A549 (cell line): ENCODE results near the gene SRSF8. TPM values are rescaled to one million over a fixed set of nuclear protein-coding genes. Genes with fewer than 3 reads are reported as not detected.
A peak's percentile ranks its signal among the peaks of the same experiment; 100 is the strongest.
"Not testable (repeated sequence)": the region's sequence is repeated elsewhere in the genome, so short reads cannot be mapped to it uniquely, and the experiment has no call there.

Experiments used
- ATAC-seq, 2 experiments: fragments of 200-7000 bp in 1 of 2; fragments of >200 bp in 1 of 2; cut with Nextera tagmentation in 1 of 2; cut with Tn5 transposase in 1 of 2; 3 replicates each; pipeline versions ENCODE4 v1.8.0 to v1.9.1; 2018 to 2020; ENCODE audit warnings: mild to moderate bottlenecking in 1 of 2, moderate library complexity in 1 of 2
- CTCF ChIA-PET: fragments of 300-600 bp; sonication (Branson Sonifier 250); formaldehyde crosslinking; extraction: SDS; loops from one replicate; lab custom pipeline; 2021; ENCODE audit warnings: antibody characterized with exemption, inconsistent platforms; lab: Yijun Ruan, JAX
- POLR2A ChIA-PET: fragments of 350-600 bp; formaldehyde crosslinking; extraction: SDS; loops from one replicate; lab custom pipeline; 2021; ENCODE audit warnings: antibody characterized with exemption, inconsistent platforms; lab: Yijun Ruan, JAX
- DNase-seq, 2 experiments: peaks; one replicate each; pipeline versions ENCODE4 v3.0.0 to v3.0.0-alpha.2; 2011 to 2016; ENCODE audit warnings: low read depth in 1 of 2, low spot score in 1 of 2
- FAIRE-seq: peaks from 2 replicates; lab custom pipeline; 2011; peaks lifted over from hg19 to GRCh38; lab: Jason Lieb, UNC
- H3K27ac ChIP-seq, 2 experiments: fragments of >200 bp; sonication (Bioruptor Twin); formaldehyde crosslinking; 3 replicates each; pipeline ENCODE4 v1.5.1; 2016 to 2017
- H3K4me1 ChIP-seq: fragments of >200 bp; sonication (Bioruptor Twin); formaldehyde crosslinking; 3 replicates; pipeline ENCODE4 v1.6.1; 2016
- H3K4me2 ChIP-seq: fragments of >200 bp; sonication (Bioruptor Twin); formaldehyde crosslinking; 3 replicates; pipeline ENCODE4 v1.6.1; 2016
- H3K4me3 ChIP-seq: fragments of >200 bp; sonication (Bioruptor Twin); formaldehyde crosslinking; 3 replicates; pipeline ENCODE4 v1.5.1; 2016
- H3K9me3 ChIP-seq: fragments of >200 bp; sonication (Bioruptor Twin); formaldehyde crosslinking; 3 replicates; pipeline ENCODE4 v1.6.1; 2016
- BHLHE40 ChIP-seq: IDR thresholded peaks from 2 replicates; pipeline ENCODE4 v1.6.1; 2012; ENCODE audit warnings: low read depth, low read length, inconsistent platforms
- CBX2 ChIP-seq: fragments of 200-600 bp; sonication (generic); IDR thresholded peaks from 2 replicates; pipeline ENCODE4 v1.6.1; 2016; ENCODE audit warnings: low read depth, mild to moderate bottlenecking, borderline replicate concordance
- FOSL2 ChIP-seq, 2 experiments: fragments of 450-650 bp in 1 of 2; fragments of >200 bp in 1 of 2; sonication (Bioruptor Twin) in 1 of 2; formaldehyde crosslinking; IDR thresholded peaks; 2 replicates each; pipeline versions ENCODE4 v1.5.0 to v1.6.1; 2016 to 2020; ENCODE audit warnings: mild to moderate bottlenecking in 1 of 2, moderate library complexity in 1 of 2
- HEYL ChIP-seq: fragments of 250-450 bp; sonication (Bioruptor Pico); IDR thresholded peaks from 2 replicates; pipeline ENCODE4 v1.8.0; 2021; ENCODE audit warnings: mild to moderate bottlenecking, moderate library complexity
- HOXB5 ChIP-seq: fragments of 250-450 bp; sonication (Bioruptor Pico); IDR thresholded peaks from 2 replicates; pipeline ENCODE4 v1.5.0; 2020; ENCODE audit warnings: mild to moderate bottlenecking, moderate library complexity
- MAFK ChIP-seq: fragments of 450-650 bp; IDR thresholded peaks from 2 replicates; pipeline ENCODE4 v1.6.1; 2014; ENCODE audit not compliant: partially characterized antibody
- MAZ ChIP-seq: fragments of 150-350 bp; IDR thresholded peaks from 2 replicates; pipeline ENCODE4 v1.6.1; 2014; ENCODE audit warnings: antibody characterized with exemption, low read depth, low read length, borderline replicate concordance
- MYC ChIP-seq: IDR thresholded peaks from 2 replicates; pipeline ENCODE4 v1.6.1; 2012; ENCODE audit warnings: mild to moderate bottlenecking, inconsistent platforms, low read length, improper control_type of control experiment, borderline replicate concordance
- NFE2L2 ChIP-seq: fragments of 150-350 bp; conservative IDR thresholded peaks from 2 replicates; pipeline ENCODE4 v1.6.1; 2014; ENCODE audit warnings: low read length
- PHF8 ChIP-seq: fragments of 200-600 bp; sonication (generic); IDR thresholded peaks from 2 replicates; pipeline ENCODE4 v1.6.1; 2016; ENCODE audit warnings: low read depth, mild to moderate bottlenecking, antibody characterized with exemption, moderate library complexity, borderline replicate concordance
- POLR2A ChIP-seq: IDR thresholded peaks from 2 replicates; pipeline ENCODE4 v1.6.1; 2012; ENCODE audit warnings: mild to moderate bottlenecking, low read length
- RFX5 ChIP-seq: fragments of 450-650 bp; IDR thresholded peaks from 2 replicates; pipeline ENCODE4 v1.7.1; 2014; ENCODE audit warnings: antibody characterized with exemption, mild to moderate bottlenecking, moderate library complexity
- RNF2 ChIP-seq: fragments of 200-600 bp; sonication (generic); IDR thresholded peaks from 2 replicates; pipeline ENCODE4 v1.6.1; 2016; ENCODE audit warnings: low read depth, mild to moderate bottlenecking, antibody characterized with exemption, moderate library complexity, borderline replicate concordance
- SMC3 ChIP-seq: fragments of >200 bp; sonication (Bioruptor Twin); formaldehyde crosslinking; IDR thresholded peaks from 3 replicates; pipeline ENCODE4 v1.6.1; 2018; ENCODE audit warnings: inconsistent platforms
- TP53 ChIP-seq: fragments of 250-450 bp; sonication (Bioruptor Pico); IDR thresholded peaks from 2 replicates; pipeline ENCODE4 v1.5.0; 2021; ENCODE audit warnings: mild to moderate bottlenecking, moderate library complexity
- ZFP36 ChIP-seq: fragments of 450-650 bp; IDR thresholded peaks from 2 replicates; pipeline ENCODE4 v1.6.1; 2014; ENCODE audit warnings: borderline replicate concordance; ENCODE audit not compliant: partially characterized antibody
- ZNF302 ChIP-seq: fragments of 250-450 bp; sonication (Bioruptor Pico); IDR thresholded peaks from 2 replicates; pipeline ENCODE4 v1.9.0; 2021; ENCODE audit warnings: inconsistent platforms, mild to moderate bottlenecking, moderate library complexity
- ZSCAN20 ChIP-seq: fragments of 250-450 bp; sonication (Bioruptor Pico); IDR thresholded peaks from 2 replicates; pipeline ENCODE4 v1.8.0; 2022; ENCODE audit warnings: mild to moderate bottlenecking, moderate library complexity
- WGBS: methylation state at CpG from one replicate; pipeline ENCODE4 v1.1.6; 2017; ENCODE audit errors: missing lambda C conversion rate; 5-methylcytosine and 5-hydroxymethylcytosine counted together
- polyA plus RNA-seq, 4 experiments: library from polyadenylated mRNA; depleted of rRNA in 3 of 4; stranded (reverse); fragments of >200 nt; fragmentation: RNase III in 1 of 4; extraction: RNeasy Plus Mini Kit Qiagen cat#74134 plus additional on column Dnase treatment in 1 of 4; gene quantifications; 2 replicates in 3 of 4; 3 replicates in 1 of 4; pipeline ENCODE4 v1.2.3, GENCODE V29; 2011 to 2017
- TF ChIP-seq, protein P1 (sequence below): IDR thresholded peaks from 2 replicates; pipeline ENCODE4 v1.6.1; 2012
- TF ChIP-seq, protein P2 (sequence below): fragments of 250-450 bp; sonication (Bioruptor Pico); IDR thresholded peaks from 2 replicates; pipeline ENCODE4 v1.5.0; 2021; ENCODE audit warnings: mild to moderate bottlenecking, moderate library complexity, borderline replicate concordance
- TF ChIP-seq, protein P3 (sequence below): fragments of >200 bp; sonication (Bioruptor Twin); formaldehyde crosslinking; IDR thresholded peaks from 3 replicates; pipeline ENCODE4 v1.5.1; 2016
- TF ChIP-seq, protein P4 (sequence below): fragments of >200 bp; sonication (Bioruptor Twin); formaldehyde crosslinking; IDR thresholded peaks from 3 replicates; pipeline ENCODE4 v1.6.1; 2016
- TF ChIP-seq, protein P5 (sequence below): IDR thresholded peaks from 2 replicates; pipeline ENCODE4 v1.6.1; 2012; ENCODE audit warnings: low read depth, borderline replicate concordance
- TF ChIP-seq, protein P6 (sequence below): IDR thresholded peaks from 2 replicates; pipeline ENCODE4 v1.6.1; 2012

SRSF8 gene
- polyA plus RNA-seq, 2 of the 4 experiments (the other 2 are of a cell fraction) = 15.1 to 30.2 TPM

DNA sequence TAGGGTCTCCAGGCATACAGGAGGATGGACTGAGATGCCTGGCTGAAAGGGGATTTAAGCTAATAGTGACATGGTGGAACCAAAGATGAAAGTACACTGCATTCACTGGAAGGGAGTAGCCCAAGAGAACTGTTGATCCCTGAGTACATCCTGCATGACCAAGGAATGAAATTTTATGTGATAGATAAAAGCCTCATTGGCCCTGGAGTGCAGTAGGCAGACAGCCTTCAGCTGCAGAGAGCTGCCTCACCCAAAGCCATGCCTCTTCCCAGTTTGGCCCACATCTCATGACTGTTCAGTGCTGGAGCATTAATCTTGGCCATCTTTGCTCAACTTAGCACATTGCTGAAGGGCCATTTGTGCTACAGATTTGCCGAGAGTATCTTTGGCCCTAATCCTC is 33.7 kb upstream of the SRSF8 start:
- no peak for DNase-seq
- CTCF ChIA-PET = no interaction called here
- H3K27ac ChIP-seq = no peak overlapping the region
- POLR2A ChIA-PET = interaction anchor here (0.6 kb wide), 1 partner anchor 34 kb away, joined by 3 read pairs; no protein-coding TSS in a partner anchor
- H3K4me1 ChIP-seq = no peaks in the 10 kb centered on the region
- TF ChIP-seq CBX2 (no peak), POLR2A (no peak), ZFP36 (no peak), HEYL (CRISPR knock-in tag) (no peak), SMC3 (no peak)
- TF ChIP-seq, protein P1, sequence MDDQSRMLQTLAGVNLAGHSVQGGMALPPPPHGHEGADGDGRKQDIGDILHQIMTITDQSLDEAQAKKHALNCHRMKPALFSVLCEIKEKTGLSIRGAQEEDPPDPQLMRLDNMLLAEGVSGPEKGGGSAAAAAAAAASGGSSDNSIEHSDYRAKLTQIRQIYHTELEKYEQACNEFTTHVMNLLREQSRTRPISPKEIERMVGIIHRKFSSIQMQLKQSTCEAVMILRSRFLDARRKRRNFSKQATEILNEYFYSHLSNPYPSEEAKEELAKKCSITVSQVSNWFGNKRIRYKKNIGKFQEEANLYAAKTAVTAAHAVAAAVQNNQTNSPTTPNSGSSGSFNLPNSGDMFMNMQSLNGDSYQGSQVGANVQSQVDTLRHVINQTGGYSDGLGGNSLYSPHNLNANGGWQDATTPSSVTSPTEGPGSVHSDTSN = no peak
- TF ChIP-seq, protein P2, sequence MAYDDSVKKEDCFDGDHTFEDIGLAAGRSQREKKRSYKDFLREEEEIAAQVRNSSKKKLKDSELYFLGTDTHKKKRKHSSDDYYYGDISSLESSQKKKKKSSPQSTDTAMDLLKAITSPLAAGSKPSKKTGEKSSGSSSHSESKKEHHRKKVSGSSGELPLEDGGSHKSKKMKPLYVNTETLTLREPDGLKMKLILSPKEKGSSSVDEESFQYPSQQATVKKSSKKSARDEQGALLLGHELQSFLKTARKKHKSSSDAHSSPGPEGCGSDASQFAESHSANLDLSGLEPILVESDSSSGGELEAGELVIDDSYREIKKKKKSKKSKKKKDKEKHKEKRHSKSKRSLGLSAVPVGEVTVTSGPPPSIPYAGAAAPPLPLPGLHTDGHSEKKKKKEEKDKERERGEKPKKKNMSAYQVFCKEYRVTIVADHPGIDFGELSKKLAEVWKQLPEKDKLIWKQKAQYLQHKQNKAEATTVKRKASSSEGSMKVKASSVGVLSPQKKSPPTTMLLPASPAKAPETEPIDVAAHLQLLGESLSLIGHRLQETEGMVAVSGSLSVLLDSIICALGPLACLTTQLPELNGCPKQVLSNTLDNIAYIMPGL = no peak
- TF ChIP-seq, protein P3, sequence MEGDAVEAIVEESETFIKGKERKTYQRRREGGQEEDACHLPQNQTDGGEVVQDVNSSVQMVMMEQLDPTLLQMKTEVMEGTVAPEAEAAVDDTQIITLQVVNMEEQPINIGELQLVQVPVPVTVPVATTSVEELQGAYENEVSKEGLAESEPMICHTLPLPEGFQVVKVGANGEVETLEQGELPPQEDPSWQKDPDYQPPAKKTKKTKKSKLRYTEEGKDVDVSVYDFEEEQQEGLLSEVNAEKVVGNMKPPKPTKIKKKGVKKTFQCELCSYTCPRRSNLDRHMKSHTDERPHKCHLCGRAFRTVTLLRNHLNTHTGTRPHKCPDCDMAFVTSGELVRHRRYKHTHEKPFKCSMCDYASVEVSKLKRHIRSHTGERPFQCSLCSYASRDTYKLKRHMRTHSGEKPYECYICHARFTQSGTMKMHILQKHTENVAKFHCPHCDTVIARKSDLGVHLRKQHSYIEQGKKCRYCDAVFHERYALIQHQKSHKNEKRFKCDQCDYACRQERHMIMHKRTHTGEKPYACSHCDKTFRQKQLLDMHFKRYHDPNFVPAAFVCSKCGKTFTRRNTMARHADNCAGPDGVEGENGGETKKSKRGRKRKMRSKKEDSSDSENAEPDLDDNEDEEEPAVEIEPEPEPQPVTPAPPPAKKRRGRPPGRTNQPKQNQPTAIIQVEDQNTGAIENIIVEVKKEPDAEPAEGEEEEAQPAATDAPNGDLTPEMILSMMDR = no peak
- H3K4me2 ChIP-seq = no peak overlapping the region
- WGBS = 86% methylated on average over 1 of the region's 1 CpG
- no peak; a peak in 1 of 6 replicates for ATAC-seq
- no peak for FAIRE-seq
- no peaks in the 10 kb centered on the region for H3K9me3 ChIP-seq
- no peak overlapping the region for H3K4me3 ChIP-seq

DNA sequence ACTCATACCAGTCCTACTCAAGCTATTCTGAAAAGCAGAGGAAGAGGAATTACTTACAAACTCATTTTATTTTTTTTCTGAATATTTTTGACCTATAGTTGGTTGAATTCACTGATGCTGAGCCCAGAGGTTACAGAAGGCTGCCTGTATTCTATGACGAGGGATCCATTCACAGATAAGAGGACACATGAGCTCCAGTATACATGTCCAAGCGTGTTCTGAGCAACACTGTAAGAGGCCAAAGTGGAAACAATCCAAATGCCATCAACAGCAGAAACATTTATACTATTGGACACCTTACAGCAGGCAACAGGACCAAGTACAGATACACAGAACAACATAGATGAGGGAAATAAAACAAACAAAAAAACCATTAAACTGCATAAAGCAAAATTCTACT is 31.4 kb upstream of the SRSF8 start:
- ChIA-PET CTCF (no interaction called here), POLR2A (no interaction called here)
- H3K4me3 ChIP-seq = no peak overlapping the region
- TF ChIP-seq MAZ (no peak), NFE2L2 (no peak), ZNF302 (CRISPR knock-in tag) (no peak), TP53 (no peak), SMC3 (no peak), PHF8 (no peak), BHLHE40 (no peak), FOSL2 (IDR thresholded peaks at IDR 0.05) (no peak), FOSL2 (CRISPR knock-in tag; IDR thresholded peaks at IDR 0.05) (no peak), MAFK (no peak), ZSCAN20 (CRISPR knock-in tag) (no peak), RNF2 (no peak), HOXB5 (no peak), RFX5 (no peak), ZFP36 (no peak), MYC (no peak)
- TF ChIP-seq, protein P4, sequence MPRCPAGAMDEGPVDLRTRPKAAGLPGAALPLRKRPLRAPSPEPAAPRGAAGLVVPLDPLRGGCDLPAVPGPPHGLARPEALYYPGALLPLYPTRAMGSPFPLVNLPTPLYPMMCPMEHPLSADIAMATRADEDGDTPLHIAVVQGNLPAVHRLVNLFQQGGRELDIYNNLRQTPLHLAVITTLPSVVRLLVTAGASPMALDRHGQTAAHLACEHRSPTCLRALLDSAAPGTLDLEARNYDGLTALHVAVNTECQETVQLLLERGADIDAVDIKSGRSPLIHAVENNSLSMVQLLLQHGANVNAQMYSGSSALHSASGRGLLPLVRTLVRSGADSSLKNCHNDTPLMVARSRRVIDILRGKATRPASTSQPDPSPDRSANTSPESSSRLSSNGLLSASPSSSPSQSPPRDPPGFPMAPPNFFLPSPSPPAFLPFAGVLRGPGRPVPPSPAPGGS = no peak
- TF ChIP-seq, protein P5, sequence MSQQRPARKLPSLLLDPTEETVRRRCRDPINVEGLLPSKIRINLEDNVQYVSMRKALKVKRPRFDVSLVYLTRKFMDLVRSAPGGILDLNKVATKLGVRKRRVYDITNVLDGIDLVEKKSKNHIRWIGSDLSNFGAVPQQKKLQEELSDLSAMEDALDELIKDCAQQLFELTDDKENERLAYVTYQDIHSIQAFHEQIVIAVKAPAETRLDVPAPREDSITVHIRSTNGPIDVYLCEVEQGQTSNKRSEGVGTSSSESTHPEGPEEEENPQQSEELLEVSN = no peak
- TF ChIP-seq, protein P6, sequence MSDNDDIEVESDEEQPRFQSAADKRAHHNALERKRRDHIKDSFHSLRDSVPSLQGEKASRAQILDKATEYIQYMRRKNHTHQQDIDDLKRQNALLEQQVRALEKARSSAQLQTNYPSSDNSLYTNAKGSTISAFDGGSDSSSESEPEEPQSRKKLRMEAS = no peak
- 29% methylated on average over 2 of the region's 2 CpGs for WGBS
- FAIRE-seq (no peak), ATAC-seq (no peak), DNase-seq (no peak)
- H3K9me3 ChIP-seq = no peaks in the 10 kb centered on the region
- H3K4me2 ChIP-seq = no peak overlapping the region
- no peak overlapping the region for H3K27ac ChIP-seq
- H3K4me1 ChIP-seq = no peaks in the 10 kb centered on the region

DNA sequence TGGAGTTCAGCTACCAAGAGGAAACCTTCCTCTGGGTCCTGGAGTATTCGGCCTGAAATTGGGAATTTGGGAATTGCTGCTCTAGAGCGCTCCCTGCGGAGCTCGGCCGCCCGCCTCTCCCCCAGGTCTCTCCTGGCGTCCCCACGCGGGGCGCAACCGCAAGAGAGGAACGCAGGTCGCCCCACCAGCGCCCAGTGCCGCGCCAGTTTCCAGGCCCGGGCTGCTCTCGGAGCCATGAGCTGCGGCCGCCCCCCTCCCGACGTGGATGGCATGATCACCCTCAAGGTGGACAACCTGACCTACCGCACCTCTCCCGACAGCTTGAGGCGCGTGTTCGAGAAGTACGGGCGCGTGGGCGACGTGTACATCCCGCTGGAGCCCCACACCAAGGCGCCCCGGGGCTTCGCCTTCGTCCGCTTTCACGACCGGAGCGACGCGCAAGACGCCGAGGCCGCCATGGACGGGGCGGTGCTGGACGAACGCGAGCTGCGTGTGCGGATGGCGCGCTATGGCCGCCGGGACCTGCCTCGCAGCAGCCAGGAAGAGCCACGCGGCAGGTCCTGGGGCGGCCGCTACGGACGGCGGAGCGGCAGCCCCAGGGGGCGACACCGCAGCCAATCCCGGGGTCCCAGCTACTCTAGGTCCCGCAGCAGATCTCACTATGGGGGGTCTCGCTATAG is 29.2 kb upstream of the SRSF8 start:
- 87% methylated on average over 43 of the region's 71 CpGs for WGBS
- POLR2A ChIA-PET, H3K9me3 ChIP-seq, H3K4me2 ChIP-seq, H3K27ac ChIP-seq, H3K4me1 ChIP-seq, DNase-seq, FAIRE-seq, H3K4me3 ChIP-seq, CTCF ChIA-PET: not testable (repeated sequence)
- ATAC-seq = peak in 1 of 2 experiments; percentile 62; a peak in 2 of 6 replicates
